Astrocyte (in vitro differentiated cells and primary cell): Measurements from ENCODE around the gene USP34. TPM values are rescaled to one million over a fixed set of nuclear protein-coding genes. Genes with fewer than 3 reads are reported as not detected.

ENCODE experiments used
- DNase-seq: peaks from one replicate; pipeline ENCODE4 v3.0.0-alpha.2; 2010; ENCODE audit warnings: low read depth
- FAIRE-seq: peaks from 2 replicates; lab custom pipeline; 2011; peaks lifted over from hg19 to GRCh38; lab: Jason Lieb, UNC
- H2AFZ ChIP-seq: 2 replicates; pipeline ENCODE4 v1.6.0; 2012; ENCODE audit warnings: low read depth, low read length, inconsistent platforms
- H3K27ac ChIP-seq: 2 replicates; pipeline ENCODE4 v1.5.1; 2011; ENCODE audit warnings: low read depth, low read length, inconsistent platforms
- H3K27me3 ChIP-seq: 2 replicates; pipeline ENCODE4 v1.6.0; 2011; ENCODE audit warnings: low read length, inconsistent platforms; ENCODE audit not compliant: insufficient read depth
- H3K36me3 ChIP-seq: 2 replicates; pipeline ENCODE4 v1.5.1; 2011; ENCODE audit warnings: low read length, inconsistent platforms; ENCODE audit not compliant: insufficient read depth
- H3K4me1 ChIP-seq: 2 replicates; pipeline ENCODE4 v1.5.1; 2011; ENCODE audit warnings: low read length, inconsistent platforms; ENCODE audit not compliant: insufficient read depth
- H3K4me2 ChIP-seq: 2 replicates; pipeline ENCODE4 v1.6.0; 2012; ENCODE audit warnings: low read length, inconsistent platforms
- H3K4me3 ChIP-seq: 2 replicates; pipeline ENCODE4 v1.5.1; 2011; ENCODE audit warnings: low read depth, mild to moderate bottlenecking, low read length, inconsistent platforms; ENCODE audit not compliant: insufficient read depth
- H3K79me2 ChIP-seq: 2 replicates; pipeline ENCODE4 v1.6.0; 2012; ENCODE audit warnings: mild to moderate bottlenecking, low read length, inconsistent platforms; ENCODE audit not compliant: insufficient read depth
- H3K9ac ChIP-seq: 2 replicates; pipeline ENCODE4 v1.6.0; 2012; ENCODE audit warnings: mild to moderate bottlenecking, low read length, inconsistent platforms
- H3K9me3 ChIP-seq: 2 replicates; pipeline ENCODE4 v1.5.1; 2012; ENCODE audit warnings: low read depth, mild to moderate bottlenecking, low read length, inconsistent platforms; ENCODE audit not compliant: insufficient read depth
- H4K20me1 ChIP-seq: 2 replicates; pipeline ENCODE4 v1.6.0; 2012; ENCODE audit warnings: low read length, inconsistent platforms; ENCODE audit not compliant: insufficient read depth
- H3K27ac Mint-ChIP-seq: one replicate; pipeline ENCODE4 v1.8.0; 2021; ENCODE audit warnings: mild to moderate bottlenecking, mixed read lengths; ENCODE audit not compliant: unreplicated experiment
- H3K27me3 Mint-ChIP-seq: one replicate; pipeline ENCODE4 v1.8.0; 2021; ENCODE audit warnings: low read depth, mixed read lengths; ENCODE audit not compliant: unreplicated experiment
- H3K36me3 Mint-ChIP-seq: one replicate; pipeline ENCODE4 v1.8.0; 2021; ENCODE audit warnings: low read depth, mixed read lengths; ENCODE audit not compliant: unreplicated experiment
- H3K4me1 Mint-ChIP-seq: one replicate; pipeline ENCODE4 v1.8.0; 2021; ENCODE audit warnings: low read depth, mixed read lengths; ENCODE audit not compliant: unreplicated experiment
- H3K4me3 Mint-ChIP-seq: one replicate; pipeline ENCODE4 v1.8.0; 2021; ENCODE audit warnings: mild to moderate bottlenecking, moderate library complexity, mixed read lengths; ENCODE audit not compliant: unreplicated experiment
- H3K9me3 Mint-ChIP-seq: one replicate; pipeline ENCODE4 v1.8.0; 2021; ENCODE audit warnings: mild to moderate bottlenecking, mixed read lengths; ENCODE audit not compliant: unreplicated experiment
- EZH2 ChIP-seq: IDR thresholded peaks from 2 replicates; pipeline ENCODE4 v1.6.1; 2012; ENCODE audit warnings: mild to moderate bottlenecking, low read length, inconsistent platforms; ENCODE audit not compliant: insufficient read depth
- total RNA-seq: library from RNA; stranded (reverse); gene quantifications from 2 replicates; pipeline ENCODE4 v1.2.1, GENCODE V29; 2021
- TF ChIP-seq, protein P1 (sequence below): IDR thresholded peaks from 2 replicates; pipeline ENCODE4 v1.5.1; 2011; ENCODE audit warnings: low read depth, mild to moderate bottlenecking, inconsistent platforms, low read length, moderate library complexity; ENCODE audit not compliant: insufficient read depth

USP34 gene
- total RNA-seq, 1 donor from 2014 or later: 99.9 TPM

DNA sequence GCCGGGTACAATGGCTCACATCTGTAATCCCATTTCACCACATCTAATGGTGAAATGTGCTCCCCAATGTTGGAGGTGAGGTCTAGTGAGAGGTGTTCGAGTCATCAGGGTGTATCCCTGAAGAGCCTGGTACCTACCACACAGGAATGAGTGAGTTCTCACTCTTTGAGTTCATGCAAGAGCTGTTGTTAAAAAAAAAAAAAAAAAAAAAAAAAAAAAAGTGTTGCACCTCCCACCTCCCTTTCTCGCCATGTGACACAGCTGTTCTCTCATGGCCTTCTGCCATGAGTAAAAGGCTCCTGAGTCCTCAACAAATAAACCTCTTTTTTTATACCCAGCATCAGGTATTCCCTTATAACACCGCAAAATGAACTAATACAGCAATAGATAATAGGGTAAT is 202.6 kb downstream of the USP34 start:
- peaks cover 9% of the 10 kb centered on the region for H3K4me1 Mint-ChIP-seq
- peaks cover 7% of the 10 kb centered on the region for H3K36me3 Mint-ChIP-seq
- H3K27me3 ChIP-seq: no peaks in the 10 kb centered on the region
- no peak overlapping the region for H3K4me2 ChIP-seq
- H3K9me3 ChIP-seq: no peaks in the 10 kb centered on the region
- H3K9me3 Mint-ChIP-seq: no peaks in the 10 kb centered on the region
- H3K4me3 Mint-ChIP-seq: peak overlapping the region; percentile 29
- H3K4me3 ChIP-seq: no peak overlapping the region
- peaks cover 16% of the 10 kb centered on the region for H3K4me1 ChIP-seq
- no peaks in the 10 kb centered on the region for H4K20me1 ChIP-seq
- no peaks in the 10 kb centered on the region for H3K27me3 Mint-ChIP-seq
- DNase-seq: no peak
- H3K27ac ChIP-seq: no peak overlapping the region
- no peak for FAIRE-seq
- peaks cover 11% of the 10 kb centered on the region for H3K36me3 ChIP-seq
- no peak overlapping the region for H2AFZ ChIP-seq
- H3K9ac ChIP-seq: no peak overlapping the region
- no peaks in the 10 kb centered on the region for H3K79me2 ChIP-seq
- no peak overlapping the region for H3K27ac Mint-ChIP-seq
- TF ChIP-seq, protein P1, sequence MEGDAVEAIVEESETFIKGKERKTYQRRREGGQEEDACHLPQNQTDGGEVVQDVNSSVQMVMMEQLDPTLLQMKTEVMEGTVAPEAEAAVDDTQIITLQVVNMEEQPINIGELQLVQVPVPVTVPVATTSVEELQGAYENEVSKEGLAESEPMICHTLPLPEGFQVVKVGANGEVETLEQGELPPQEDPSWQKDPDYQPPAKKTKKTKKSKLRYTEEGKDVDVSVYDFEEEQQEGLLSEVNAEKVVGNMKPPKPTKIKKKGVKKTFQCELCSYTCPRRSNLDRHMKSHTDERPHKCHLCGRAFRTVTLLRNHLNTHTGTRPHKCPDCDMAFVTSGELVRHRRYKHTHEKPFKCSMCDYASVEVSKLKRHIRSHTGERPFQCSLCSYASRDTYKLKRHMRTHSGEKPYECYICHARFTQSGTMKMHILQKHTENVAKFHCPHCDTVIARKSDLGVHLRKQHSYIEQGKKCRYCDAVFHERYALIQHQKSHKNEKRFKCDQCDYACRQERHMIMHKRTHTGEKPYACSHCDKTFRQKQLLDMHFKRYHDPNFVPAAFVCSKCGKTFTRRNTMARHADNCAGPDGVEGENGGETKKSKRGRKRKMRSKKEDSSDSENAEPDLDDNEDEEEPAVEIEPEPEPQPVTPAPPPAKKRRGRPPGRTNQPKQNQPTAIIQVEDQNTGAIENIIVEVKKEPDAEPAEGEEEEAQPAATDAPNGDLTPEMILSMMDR: no peak
- no peak for TF ChIP-seq EZH2

DNA sequence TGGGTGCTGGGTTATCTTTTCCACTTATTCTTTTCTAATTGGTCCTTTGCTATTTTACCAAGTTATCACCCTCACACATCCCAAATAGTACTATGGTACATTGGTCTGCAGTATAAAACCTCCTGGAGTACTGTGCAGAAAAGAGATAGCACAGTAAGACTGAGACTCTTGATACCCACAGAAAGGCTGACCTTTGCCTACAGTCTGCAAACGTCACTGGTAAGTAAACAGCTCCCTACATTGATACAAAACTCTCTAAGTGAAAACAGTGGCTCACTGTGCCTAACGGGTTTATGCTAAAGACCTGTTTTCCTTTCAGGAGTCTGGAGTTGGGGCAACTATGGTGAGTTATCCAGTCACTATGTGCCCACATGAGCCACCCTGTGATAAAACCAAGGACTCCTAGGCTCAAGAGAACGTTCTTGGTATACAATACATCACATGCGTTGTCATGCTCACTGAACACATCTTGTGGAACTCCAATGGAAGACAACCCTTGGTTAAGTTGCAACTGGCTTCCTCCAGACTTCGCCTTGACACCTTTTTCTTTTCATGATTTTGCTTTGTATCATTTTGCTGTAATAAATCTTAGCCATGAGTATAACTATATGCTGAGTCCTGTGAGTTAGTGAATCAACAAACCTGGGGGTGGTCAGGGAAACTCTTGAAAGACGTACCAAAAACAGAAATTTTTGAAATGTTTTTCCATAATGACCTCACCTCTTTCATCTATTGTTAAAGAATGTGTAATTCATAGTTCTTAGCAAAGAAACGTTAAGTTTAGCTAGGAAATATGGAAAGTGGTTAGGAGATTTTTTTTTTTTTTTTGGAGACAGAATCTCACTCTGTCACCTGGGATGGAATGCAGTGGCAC is 204.0 kb downstream of the USP34 start:
- H4K20me1 ChIP-seq: no peaks in the 10 kb centered on the region
- Mint-ChIP-seq H3K27me3 (no peaks in the 10 kb centered on the region), H3K9me3 (no peaks in the 10 kb centered on the region), H3K36me3 (peaks cover 7% of the 10 kb centered on the region), H3K27ac (no peak overlapping the region), H3K4me3 (no peak overlapping the region), H3K4me1 (peaks cover 2% of the 10 kb centered on the region)
- no peak overlapping the region for H3K4me3 ChIP-seq
- FAIRE-seq: no peak
- H2AFZ ChIP-seq: no peak overlapping the region
- H3K27me3 ChIP-seq: no peaks in the 10 kb centered on the region
- peaks cover 11% of the 10 kb centered on the region for H3K36me3 ChIP-seq
- H3K9me3 ChIP-seq: no peaks in the 10 kb centered on the region
- peaks cover 6% of the 10 kb centered on the region for H3K4me1 ChIP-seq
- peak overlapping the region; percentile 40 for H3K4me2 ChIP-seq
- DNase-seq: peak; percentile 44
- peak overlapping the region; percentile 28 for H3K27ac ChIP-seq
- TF ChIP-seq EZH2: no peak
- TF ChIP-seq, protein P1: no peak
- no peak overlapping the region for H3K9ac ChIP-seq
- no peaks in the 10 kb centered on the region for H3K79me2 ChIP-seq

DNA sequence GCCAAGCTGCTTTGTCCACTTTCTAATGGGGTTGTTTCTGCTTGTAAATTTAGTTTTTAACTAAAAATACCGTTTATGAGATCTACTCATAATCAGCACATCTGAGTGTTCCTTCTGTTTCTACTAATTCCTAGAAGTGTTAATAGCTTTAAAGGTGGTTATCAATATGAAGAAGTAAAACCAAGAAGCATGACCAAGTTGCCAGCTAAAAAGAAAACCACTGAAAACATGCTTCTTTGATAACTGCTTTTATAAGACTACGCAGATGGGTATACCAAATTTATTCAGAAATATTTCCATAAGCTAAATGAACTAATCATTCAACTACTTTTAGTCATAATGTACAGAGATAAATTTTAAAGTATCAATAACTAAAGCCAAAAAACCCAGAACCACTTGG is 207.1 kb downstream of the USP34 start:
- H3K4me2 ChIP-seq: no peak overlapping the region
- DNase-seq (no peak), FAIRE-seq (no peak)
- peaks cover 2% of the 10 kb centered on the region for H3K4me1 Mint-ChIP-seq
- no peak overlapping the region for H3K27ac ChIP-seq
- H3K9me3 Mint-ChIP-seq: no peaks in the 10 kb centered on the region
- H3K79me2 ChIP-seq: no peaks in the 10 kb centered on the region
- no peak overlapping the region for H3K27ac Mint-ChIP-seq
- H3K9ac ChIP-seq: no peak overlapping the region
- H3K9me3 ChIP-seq: no peaks in the 10 kb centered on the region
- H3K36me3 ChIP-seq: peaks cover 11% of the 10 kb centered on the region
- no peak overlapping the region for H2AFZ ChIP-seq
- peaks cover 5% of the 10 kb centered on the region for H3K36me3 Mint-ChIP-seq
- no peak overlapping the region for H3K4me3 ChIP-seq
- H3K4me1 ChIP-seq: peaks cover 6% of the 10 kb centered on the region
- H3K27me3 ChIP-seq: no peaks in the 10 kb centered on the region
- no peaks in the 10 kb centered on the region for H4K20me1 ChIP-seq
- TF ChIP-seq, protein P1: no peak
- TF ChIP-seq EZH2: no peak
- no peaks in the 10 kb centered on the region for H3K27me3 Mint-ChIP-seq
- no peak overlapping the region for H3K4me3 Mint-ChIP-seq
